OCI-LY1 (cell line): Measurements from ENCODE around the gene CRP.

Experiments
- EZH2 ChIP-seq: fragments of 200-600 bp; sonication (generic), shearing (Covaris generic); IDR thresholded peaks from 2 replicates; pipeline ENCODE4 v1.8.0; 2017; ENCODE audit warnings: borderline replicate concordance, mixed run types, mild to moderate bottlenecking, antibody characterized with exemption, low read length, moderate library complexity, mixed read lengths
- TF ChIP-seq, protein P1 (sequence below): fragments of 200-600 bp; sonication (generic), shearing (Covaris generic); IDR thresholded peaks from 2 replicates; pipeline ENCODE4 v1.5.1; 2017; ENCODE audit warnings: mild to moderate bottlenecking, antibody characterized with exemption, low read length, moderate library complexity, mixed read lengths

DNA sequence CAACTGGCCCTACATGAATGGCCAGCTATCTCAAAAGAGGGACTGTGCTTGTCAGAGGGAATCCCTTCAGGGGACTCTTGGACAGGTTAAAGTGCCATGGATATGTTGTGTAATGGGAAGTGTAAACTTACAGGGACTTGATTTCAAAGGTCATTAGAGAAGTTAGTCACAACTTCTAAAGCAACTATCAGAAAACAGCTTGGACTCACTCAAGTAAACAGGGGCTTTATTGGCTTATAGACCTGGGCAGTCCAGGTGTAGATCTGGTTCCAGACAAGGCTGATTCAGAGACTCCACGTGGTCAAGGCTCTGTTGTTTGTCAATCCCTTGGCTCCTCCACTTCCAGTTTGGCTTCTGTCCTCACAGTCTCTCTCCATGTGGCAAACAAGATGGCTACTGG is 2.3 kb downstream of the CRP start:
- TF ChIP-seq, protein P1, sequence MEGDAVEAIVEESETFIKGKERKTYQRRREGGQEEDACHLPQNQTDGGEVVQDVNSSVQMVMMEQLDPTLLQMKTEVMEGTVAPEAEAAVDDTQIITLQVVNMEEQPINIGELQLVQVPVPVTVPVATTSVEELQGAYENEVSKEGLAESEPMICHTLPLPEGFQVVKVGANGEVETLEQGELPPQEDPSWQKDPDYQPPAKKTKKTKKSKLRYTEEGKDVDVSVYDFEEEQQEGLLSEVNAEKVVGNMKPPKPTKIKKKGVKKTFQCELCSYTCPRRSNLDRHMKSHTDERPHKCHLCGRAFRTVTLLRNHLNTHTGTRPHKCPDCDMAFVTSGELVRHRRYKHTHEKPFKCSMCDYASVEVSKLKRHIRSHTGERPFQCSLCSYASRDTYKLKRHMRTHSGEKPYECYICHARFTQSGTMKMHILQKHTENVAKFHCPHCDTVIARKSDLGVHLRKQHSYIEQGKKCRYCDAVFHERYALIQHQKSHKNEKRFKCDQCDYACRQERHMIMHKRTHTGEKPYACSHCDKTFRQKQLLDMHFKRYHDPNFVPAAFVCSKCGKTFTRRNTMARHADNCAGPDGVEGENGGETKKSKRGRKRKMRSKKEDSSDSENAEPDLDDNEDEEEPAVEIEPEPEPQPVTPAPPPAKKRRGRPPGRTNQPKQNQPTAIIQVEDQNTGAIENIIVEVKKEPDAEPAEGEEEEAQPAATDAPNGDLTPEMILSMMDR = no peak
- TF ChIP-seq EZH2 = no peak
